Measurements from ENCODE around the gene HOXB1. TPM values are rescaled to one million over a fixed set of nuclear protein-coding genes. Genes with fewer than 3 reads are reported as not detected.
"Not testable (repeated sequence)": the region's sequence is repeated elsewhere in the genome, so short reads cannot be mapped to it uniquely, and the experiment has no call there.

HOXB1 gene
- total and polyA plus RNA-seq, 9 donors: 0.13 TPM; not detected in 8

GRCh38 chr17:48515925-48516900 is 14.6 kb downstream of the HOXB1 start:
- no peaks in the 10 kb centered on the region for H3K9me3 ChIP-seq (replicated peaks; ENCODE audit: control insufficient read depth, low read depth, low read length)
- H3K27ac ChIP-seq (ENCODE audit: low read length): no peak overlapping the region
- no peaks in the 10 kb centered on the region for H3K36me3 ChIP-seq (ENCODE audit: control insufficient read depth, insufficient read depth, low read length)
- H3K4me1 ChIP-seq (ENCODE audit: control insufficient read depth, insufficient read depth, low read length): no peaks in the 10 kb centered on the region
- no CpG with 5 or more reads among the region's 3 CpGs for WGBS (ENCODE audit: insufficient coverage)
- no peak for DNase-seq
- peaks cover 32% of the 10 kb centered on the region for H3K27me3 ChIP-seq (ENCODE audit: control insufficient read depth, insufficient read depth, low read length)
- no peak overlapping the region for H3K4me3 ChIP-seq (ENCODE audit: low read length)

GRCh38 chr17:48514477-48514876 is 16.3 kb downstream of the HOXB1 start:
- peaks cover 32% of the 10 kb centered on the region for H3K27me3 ChIP-seq (ENCODE audit: control insufficient read depth, insufficient read depth, low read length)
- no peak for DNase-seq
- H3K9me3 ChIP-seq (replicated peaks; ENCODE audit: control insufficient read depth, low read depth, low read length): no peaks in the 10 kb centered on the region
- H3K4me1 ChIP-seq (ENCODE audit: control insufficient read depth, insufficient read depth, low read length): no peaks in the 10 kb centered on the region
- no peak overlapping the region for H3K27ac ChIP-seq (ENCODE audit: low read length)
- no peaks in the 10 kb centered on the region for H3K36me3 ChIP-seq (ENCODE audit: control insufficient read depth, insufficient read depth, low read length)
- WGBS (ENCODE audit: insufficient coverage): 100% methylated on average over 1 of the region's 2 CpGs
- H3K4me3 ChIP-seq (ENCODE audit: low read length): no peak overlapping the region

DNA sequence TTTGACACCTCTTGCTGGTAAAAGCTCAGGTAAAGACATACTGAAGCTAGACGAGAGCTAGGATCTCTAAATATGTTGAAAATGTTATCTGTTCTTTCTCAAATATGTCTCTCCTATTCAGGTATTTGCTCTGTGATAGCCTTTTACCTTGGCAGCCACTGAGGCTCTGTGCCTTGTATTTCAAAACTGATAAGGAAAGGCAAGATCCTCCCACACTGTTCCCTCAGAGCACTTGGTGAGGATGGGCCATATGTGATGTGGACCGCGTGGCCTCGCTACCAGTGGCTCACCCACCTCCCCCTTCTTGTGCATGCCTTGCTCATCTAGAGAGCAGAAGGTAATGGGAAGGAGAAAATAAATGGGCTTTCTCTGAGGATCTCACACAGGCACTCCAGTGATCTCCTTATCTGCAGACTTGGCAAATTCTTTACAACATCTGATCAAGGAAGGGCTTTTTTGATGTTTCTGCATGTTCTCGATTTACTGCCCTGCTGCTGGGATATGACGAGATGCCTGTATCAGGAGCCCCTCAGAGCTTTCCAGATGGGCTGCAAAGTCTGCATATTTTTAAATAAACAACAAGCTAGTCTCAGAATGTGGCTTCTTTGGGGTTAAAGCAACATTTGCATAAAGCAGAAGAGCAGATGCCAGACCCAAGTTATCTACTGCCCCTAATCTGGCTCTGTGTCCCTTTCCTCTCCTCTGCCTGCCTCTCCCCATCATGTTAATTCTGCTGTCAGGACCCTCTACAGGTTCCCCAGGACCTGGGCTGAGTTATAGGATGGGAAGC is 16.9 kb downstream of the HOXB1 start:
- Histone ChIP-seq H3K27ac (ENCODE audit: low read length) (no peak overlapping the region), H3K4me3 (ENCODE audit: low read length) (no peak overlapping the region), H3K27me3 (ENCODE audit: control insufficient read depth, insufficient read depth, low read length) (peaks cover 32% of the 10 kb centered on the region), H3K36me3 (ENCODE audit: control insufficient read depth, insufficient read depth, low read length) (no peaks in the 10 kb centered on the region), H3K9me3 (replicated peaks; ENCODE audit: control insufficient read depth, low read depth, low read length) (no peaks in the 10 kb centered on the region), H3K4me1 (ENCODE audit: control insufficient read depth, insufficient read depth, low read length) (no peaks in the 10 kb centered on the region)
- DNase-seq: no peak
- no CpG with 5 or more reads among the region's 6 CpGs for WGBS (ENCODE audit: insufficient coverage)

GRCh38 chr17:48513097-48513496 is 17.7 kb downstream of the HOXB1 start:
- WGBS (ENCODE audit: insufficient coverage): 40% methylated on average over 1 of the region's 7 CpGs
- Histone ChIP-seq H3K27ac (ENCODE audit: low read length) (no peak overlapping the region), H3K4me3 (ENCODE audit: low read length) (no peak overlapping the region), H3K27me3 (ENCODE audit: control insufficient read depth, insufficient read depth, low read length) (peaks cover 34% of the 10 kb centered on the region), H3K9me3 (replicated peaks; ENCODE audit: control insufficient read depth, low read depth, low read length) (no peaks in the 10 kb centered on the region), H3K4me1 (ENCODE audit: control insufficient read depth, insufficient read depth, low read length) (no peaks in the 10 kb centered on the region), H3K36me3 (ENCODE audit: control insufficient read depth, insufficient read depth, low read length) (no peaks in the 10 kb centered on the region)
- no peak for DNase-seq

GRCh38 chr17:48510761-48511604 is 19.8 kb downstream of the HOXB1 start:
- no CpG with 5 or more reads among the region's 7 CpGs for WGBS (ENCODE audit: insufficient coverage)
- Histone ChIP-seq H3K9me3 (replicated peaks; ENCODE audit: control insufficient read depth, low read depth, low read length) (no peaks in the 10 kb centered on the region), H3K4me3 (ENCODE audit: low read length) (no peak overlapping the region), H3K36me3 (ENCODE audit: control insufficient read depth, insufficient read depth, low read length) (no peaks in the 10 kb centered on the region), H3K27ac (ENCODE audit: low read length) (no peak overlapping the region), H3K4me1 (ENCODE audit: control insufficient read depth, insufficient read depth, low read length) (no peaks in the 10 kb centered on the region), H3K27me3 (ENCODE audit: control insufficient read depth, insufficient read depth, low read length) (peaks cover 29% of the 10 kb centered on the region)
- no peak for DNase-seq

DNA sequence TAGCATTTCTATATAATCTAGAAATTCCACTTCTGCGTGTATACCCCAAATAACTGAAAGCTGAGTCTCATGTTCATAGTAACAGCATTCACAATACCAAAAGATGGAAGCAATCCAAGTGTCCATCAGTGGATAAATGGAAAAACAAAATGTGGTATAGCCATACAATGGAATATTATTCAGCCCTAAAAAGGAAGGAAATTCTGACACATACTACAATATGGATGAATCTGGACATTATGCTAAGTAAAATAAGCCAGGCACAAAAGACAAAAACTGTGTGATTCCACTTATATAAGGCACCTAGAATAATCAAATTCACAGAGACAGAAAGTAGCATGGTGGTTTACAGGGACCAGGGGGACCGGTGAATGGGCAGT is 20.4 kb downstream of the HOXB1 start:
- WGBS (ENCODE audit: insufficient coverage): no CpG with 5 or more reads among the region's 2 CpGs
- H3K27ac ChIP-seq (ENCODE audit: low read length): no peak overlapping the region
- no peaks in the 10 kb centered on the region for H3K4me1 ChIP-seq (ENCODE audit: control insufficient read depth, insufficient read depth, low read length)
- no peaks in the 10 kb centered on the region for H3K36me3 ChIP-seq (ENCODE audit: control insufficient read depth, insufficient read depth, low read length)
- DNase-seq: no peak
- H3K4me3 ChIP-seq (ENCODE audit: low read length): no peak overlapping the region
- no peaks in the 10 kb centered on the region for H3K9me3 ChIP-seq (replicated peaks; ENCODE audit: control insufficient read depth, low read depth, low read length)
- peaks cover 26% of the 10 kb centered on the region for H3K27me3 ChIP-seq (ENCODE audit: control insufficient read depth, insufficient read depth, low read length)

GRCh38 chr17:48509708-48510107 is 21.1 kb downstream of the HOXB1 start:
- not testable (repeated sequence) for H3K36me3 ChIP-seq (ENCODE audit: control insufficient read depth, insufficient read depth, low read length); H3K4me3 ChIP-seq (ENCODE audit: low read length); H3K9me3 ChIP-seq (replicated peaks; ENCODE audit: control insufficient read depth, low read depth, low read length); H3K27ac ChIP-seq (ENCODE audit: low read length); H3K4me1 ChIP-seq (ENCODE audit: control insufficient read depth, insufficient read depth, low read length); DNase-seq
- peaks cover 25% of the 10 kb centered on the region for H3K27me3 ChIP-seq (ENCODE audit: control insufficient read depth, insufficient read depth, low read length)
- no CpG with 5 or more reads among the region's 7 CpGs for WGBS (ENCODE audit: insufficient coverage)

DNA sequence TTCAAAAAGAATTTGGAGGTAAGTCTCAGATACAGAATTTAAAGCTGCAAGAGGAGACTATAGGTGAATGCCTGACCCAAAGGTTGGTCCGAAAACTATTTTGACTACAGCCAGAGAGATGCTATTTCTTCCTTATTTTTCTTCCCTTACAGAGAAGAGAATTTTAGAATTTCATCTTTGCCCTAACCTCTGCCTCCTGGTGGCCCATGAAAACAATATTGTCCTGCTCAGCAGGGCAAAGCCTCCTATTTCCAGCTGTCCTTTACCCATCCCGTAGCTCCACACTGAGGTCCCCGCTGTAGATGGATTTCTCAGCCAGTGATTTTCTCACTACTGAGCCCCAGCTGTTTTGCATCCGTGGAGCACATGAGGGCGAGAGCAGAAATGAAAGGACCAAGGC is 24.6 kb downstream of the HOXB1 start:
- H3K36me3 ChIP-seq (ENCODE audit: control insufficient read depth, insufficient read depth, low read length): no peaks in the 10 kb centered on the region
- no peaks in the 10 kb centered on the region for H3K4me1 ChIP-seq (ENCODE audit: control insufficient read depth, insufficient read depth, low read length)
- H3K27ac ChIP-seq (ENCODE audit: low read length): no peak overlapping the region
- DNase-seq: no peak
- H3K9me3 ChIP-seq (replicated peaks; ENCODE audit: control insufficient read depth, low read depth, low read length): no peaks in the 10 kb centered on the region
- WGBS (ENCODE audit: insufficient coverage): 34% methylated on average over 4 of the region's 5 CpGs
- H3K4me3 ChIP-seq (ENCODE audit: low read length): no peak overlapping the region
- H3K27me3 ChIP-seq (ENCODE audit: control insufficient read depth, insufficient read depth, low read length): peaks cover 26% of the 10 kb centered on the region

GRCh38 chr17:48505788-48506187 is 25.0 kb downstream of the HOXB1 start:
- H3K4me3 ChIP-seq (ENCODE audit: low read length): no peak overlapping the region
- no peak overlapping the region for H3K27ac ChIP-seq (ENCODE audit: low read length)
- H3K36me3 ChIP-seq (ENCODE audit: control insufficient read depth, insufficient read depth, low read length): no peaks in the 10 kb centered on the region
- H3K9me3 ChIP-seq (replicated peaks; ENCODE audit: control insufficient read depth, low read depth, low read length): no peaks in the 10 kb centered on the region
- H3K27me3 ChIP-seq (ENCODE audit: control insufficient read depth, insufficient read depth, low read length): peaks cover 30% of the 10 kb centered on the region
- no peak for DNase-seq
- WGBS (ENCODE audit: insufficient coverage): no CpG with 5 or more reads among the region's 1 CpG
- no peaks in the 10 kb centered on the region for H3K4me1 ChIP-seq (ENCODE audit: control insufficient read depth, insufficient read depth, low read length)
